GM12873 (cell line): Measurements from ENCODE around the gene NUDT17.

Source experiments
- TF ChIP-seq, protein P1 (sequence below): IDR thresholded peaks from 2 replicates; pipeline ENCODE4 v1.5.1; 2012; ENCODE audit warnings: low read depth, mild to moderate bottlenecking, moderate library complexity, low read length, control low read depth; ENCODE audit not compliant: insufficient read depth; ENCODE audit errors: missing control alignments

The NUDT17 gene

DNA sequence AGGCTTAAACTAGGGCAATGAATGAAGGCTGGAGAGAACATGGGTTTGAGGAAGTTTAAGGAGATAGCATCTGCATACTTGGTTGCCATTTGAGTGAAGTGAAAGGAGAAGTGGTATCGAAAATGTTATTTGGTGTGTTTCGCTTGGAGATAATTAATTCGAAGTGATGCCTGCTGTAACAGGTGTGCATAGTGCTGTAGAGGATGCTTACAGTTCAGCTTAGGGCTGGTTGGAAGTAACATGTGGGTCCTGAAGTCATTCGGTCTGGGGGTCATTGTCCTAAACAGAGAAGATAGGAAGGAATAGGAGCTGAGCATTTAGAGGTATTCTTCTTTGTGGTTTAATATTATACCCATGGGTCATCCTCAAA is 301 bp upstream of the NUDT17 start:
- TF ChIP-seq, protein P1, sequence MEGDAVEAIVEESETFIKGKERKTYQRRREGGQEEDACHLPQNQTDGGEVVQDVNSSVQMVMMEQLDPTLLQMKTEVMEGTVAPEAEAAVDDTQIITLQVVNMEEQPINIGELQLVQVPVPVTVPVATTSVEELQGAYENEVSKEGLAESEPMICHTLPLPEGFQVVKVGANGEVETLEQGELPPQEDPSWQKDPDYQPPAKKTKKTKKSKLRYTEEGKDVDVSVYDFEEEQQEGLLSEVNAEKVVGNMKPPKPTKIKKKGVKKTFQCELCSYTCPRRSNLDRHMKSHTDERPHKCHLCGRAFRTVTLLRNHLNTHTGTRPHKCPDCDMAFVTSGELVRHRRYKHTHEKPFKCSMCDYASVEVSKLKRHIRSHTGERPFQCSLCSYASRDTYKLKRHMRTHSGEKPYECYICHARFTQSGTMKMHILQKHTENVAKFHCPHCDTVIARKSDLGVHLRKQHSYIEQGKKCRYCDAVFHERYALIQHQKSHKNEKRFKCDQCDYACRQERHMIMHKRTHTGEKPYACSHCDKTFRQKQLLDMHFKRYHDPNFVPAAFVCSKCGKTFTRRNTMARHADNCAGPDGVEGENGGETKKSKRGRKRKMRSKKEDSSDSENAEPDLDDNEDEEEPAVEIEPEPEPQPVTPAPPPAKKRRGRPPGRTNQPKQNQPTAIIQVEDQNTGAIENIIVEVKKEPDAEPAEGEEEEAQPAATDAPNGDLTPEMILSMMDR: no peak

DNA sequence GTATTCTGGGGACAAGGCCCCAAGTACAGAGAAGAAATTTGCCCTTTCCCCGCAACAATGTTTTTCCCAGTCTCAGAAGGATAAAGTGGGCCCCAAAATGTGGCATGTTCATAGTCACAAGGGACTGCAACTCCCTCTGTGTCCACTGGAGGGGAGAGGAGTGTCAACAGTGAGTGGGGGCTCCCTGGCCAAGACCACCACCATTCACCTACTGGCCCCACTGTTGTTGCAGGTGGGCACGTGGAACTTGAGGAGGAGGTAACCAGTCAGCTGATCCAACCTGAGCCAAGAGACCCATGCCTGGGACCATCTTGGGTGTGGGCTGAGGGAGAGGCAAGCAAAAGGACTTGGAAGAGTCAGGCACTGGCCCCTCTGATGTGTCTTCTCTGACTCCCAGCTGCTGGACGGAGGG is 777 bp downstream of the NUDT17 start:
- TF ChIP-seq, protein P1: peak; percentile 85

DNA sequence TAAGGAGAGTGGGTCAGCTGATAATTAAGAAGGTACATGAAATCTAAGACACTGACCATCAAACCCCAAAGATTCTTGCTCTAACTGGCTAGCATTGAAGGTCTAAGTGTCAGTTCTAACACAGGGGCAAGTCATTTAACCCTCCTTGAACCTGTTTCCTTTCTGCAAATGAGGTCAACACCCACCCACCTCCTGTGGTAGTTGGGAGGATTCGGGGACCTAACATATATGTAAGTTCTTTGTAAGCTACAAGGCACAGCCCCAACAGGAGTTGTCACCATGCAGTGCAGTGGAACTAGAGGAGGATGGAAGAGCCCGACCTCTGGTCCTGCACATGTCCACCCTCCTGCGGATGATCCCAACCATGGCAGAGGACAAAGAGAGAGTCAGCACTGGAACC is 2.4 kb downstream of the NUDT17 start:
- TF ChIP-seq, protein P1: no peak

DNA sequence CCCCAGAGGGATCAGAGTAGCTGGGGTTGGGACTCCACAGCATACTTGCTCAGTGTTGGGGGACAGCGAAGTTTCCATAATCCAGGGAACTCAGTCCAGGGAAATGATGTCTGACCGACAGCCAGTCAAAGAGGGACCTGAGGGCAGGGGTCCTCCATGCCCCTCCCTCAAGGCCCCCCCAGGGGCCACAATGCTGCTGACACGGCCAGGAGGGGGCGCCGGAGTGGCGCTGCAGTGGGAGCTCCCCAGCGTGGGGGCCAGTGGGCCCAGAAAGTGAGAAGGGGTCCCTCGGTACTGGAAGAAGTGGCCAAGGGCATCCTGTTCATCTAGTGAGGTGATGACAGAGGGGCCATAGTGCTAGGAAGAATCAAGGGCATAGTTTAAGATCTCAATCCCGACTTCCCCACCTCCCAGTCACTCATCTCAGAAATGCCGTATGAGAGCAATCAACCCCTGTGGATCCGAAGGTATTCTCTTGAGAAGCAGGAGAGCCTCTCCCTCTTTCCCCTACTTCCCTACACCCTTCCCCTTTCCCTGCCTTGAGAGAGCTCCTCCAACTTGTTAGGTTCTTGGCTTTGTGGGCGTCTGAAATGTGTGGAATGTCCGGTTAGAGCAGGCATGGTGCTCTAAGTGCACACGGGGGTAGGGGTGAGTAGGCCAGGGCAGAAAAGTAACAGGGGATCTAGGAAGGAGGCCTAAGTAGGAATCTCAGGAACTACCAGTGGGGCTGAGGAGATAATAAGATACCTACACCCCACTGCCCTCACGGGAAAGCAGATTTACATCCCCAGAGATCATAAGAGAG is 4.1 kb downstream of the NUDT17 start:
- TF ChIP-seq, protein P1: peak; percentile 62

DNA sequence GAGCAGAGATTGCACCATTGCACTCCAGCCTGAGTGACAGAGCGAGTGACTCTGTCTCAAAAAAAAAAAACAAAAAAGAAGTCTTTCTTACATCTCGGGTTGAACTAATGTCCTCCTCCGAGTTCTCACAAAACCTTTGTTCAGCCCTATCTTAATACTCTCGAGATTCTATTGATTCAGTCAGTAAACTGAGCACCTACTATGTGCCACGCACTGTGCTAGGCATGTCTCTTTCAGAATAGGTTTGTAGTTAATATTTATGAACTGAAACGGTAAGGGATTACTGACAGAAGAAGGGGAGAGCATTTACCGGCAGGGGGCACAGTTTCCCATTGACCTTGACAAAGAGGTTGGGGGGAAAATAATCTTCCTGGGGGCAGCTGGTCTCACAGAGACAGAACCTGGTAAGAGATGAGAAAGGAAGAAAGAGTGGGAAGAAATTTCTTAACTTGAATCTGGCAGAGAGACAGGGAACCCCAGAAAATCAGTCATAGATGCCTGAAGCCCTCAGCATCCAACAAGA is 10.1 kb downstream of the NUDT17 start:
- TF ChIP-seq, protein P1: no peak

DNA sequence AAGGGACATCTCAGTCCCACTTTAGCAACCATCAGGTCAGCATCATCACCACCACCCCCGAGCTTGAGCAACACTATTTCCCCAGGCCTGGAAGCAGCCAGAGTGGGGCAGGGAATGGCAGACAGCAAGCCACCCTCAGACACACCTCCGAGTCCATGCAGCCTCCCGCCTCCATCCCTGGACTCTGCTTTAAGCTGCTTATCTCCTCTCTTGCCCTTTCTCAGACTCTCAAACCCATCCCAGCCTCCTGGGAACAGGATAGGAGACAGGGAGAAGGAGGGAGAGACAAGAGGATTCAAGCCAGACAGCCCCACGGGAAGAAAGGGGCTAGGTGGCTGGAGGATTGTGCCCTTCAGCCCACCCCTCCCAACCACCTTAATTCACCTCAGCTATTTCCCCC is 11.7 kb downstream of the NUDT17 start:
- TF ChIP-seq, protein P1: no peak

DNA sequence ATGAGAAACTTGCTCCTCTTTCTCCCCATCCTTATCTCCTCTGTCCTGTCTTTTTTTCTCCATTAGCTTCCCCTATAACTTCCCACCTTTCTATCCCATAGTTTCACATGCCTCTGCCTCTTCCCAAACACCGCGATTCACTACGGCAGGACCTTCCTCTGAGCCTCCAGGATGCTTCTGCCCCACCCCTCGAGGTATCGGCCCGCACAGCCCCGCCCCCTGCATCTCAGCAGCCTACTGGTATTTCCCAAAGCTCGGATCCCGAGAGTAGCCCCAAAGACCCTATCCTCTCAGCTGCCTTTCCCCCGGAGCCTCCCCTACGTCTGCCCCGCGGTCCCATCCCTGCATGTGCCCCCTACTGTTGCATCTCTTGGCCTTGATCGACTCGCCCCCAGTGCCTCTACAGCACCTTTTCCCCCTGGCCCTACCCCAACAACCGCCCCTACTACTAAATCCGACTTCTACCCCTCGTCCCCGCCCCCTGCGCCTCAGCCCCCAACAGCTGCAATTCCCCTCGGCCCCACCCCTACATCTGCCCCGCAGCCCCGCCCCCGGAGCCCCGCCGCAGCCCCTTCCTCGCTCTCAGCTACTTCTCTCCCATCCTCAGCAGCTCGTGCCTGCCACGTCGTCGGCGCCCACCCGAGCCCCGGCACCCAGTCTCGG is 12.9 kb downstream of the NUDT17 start:
- TF ChIP-seq, protein P1: no peak
